HTR-8/SVneo (cell line): ENCODE data around the gene KNSTRN.

Experiments used
- DNase-seq: peaks from one replicate; pipeline ENCODE4 v3.0.0; 2011; ENCODE audit warnings: low spot score, mixed read lengths; ENCODE audit not compliant: insufficient read length
- FAIRE-seq: peaks from 2 replicates; lab custom pipeline; 2011; peaks lifted over from hg19 to GRCh38; lab: Jason Lieb, UNC

Gene KNSTRN

DNA sequence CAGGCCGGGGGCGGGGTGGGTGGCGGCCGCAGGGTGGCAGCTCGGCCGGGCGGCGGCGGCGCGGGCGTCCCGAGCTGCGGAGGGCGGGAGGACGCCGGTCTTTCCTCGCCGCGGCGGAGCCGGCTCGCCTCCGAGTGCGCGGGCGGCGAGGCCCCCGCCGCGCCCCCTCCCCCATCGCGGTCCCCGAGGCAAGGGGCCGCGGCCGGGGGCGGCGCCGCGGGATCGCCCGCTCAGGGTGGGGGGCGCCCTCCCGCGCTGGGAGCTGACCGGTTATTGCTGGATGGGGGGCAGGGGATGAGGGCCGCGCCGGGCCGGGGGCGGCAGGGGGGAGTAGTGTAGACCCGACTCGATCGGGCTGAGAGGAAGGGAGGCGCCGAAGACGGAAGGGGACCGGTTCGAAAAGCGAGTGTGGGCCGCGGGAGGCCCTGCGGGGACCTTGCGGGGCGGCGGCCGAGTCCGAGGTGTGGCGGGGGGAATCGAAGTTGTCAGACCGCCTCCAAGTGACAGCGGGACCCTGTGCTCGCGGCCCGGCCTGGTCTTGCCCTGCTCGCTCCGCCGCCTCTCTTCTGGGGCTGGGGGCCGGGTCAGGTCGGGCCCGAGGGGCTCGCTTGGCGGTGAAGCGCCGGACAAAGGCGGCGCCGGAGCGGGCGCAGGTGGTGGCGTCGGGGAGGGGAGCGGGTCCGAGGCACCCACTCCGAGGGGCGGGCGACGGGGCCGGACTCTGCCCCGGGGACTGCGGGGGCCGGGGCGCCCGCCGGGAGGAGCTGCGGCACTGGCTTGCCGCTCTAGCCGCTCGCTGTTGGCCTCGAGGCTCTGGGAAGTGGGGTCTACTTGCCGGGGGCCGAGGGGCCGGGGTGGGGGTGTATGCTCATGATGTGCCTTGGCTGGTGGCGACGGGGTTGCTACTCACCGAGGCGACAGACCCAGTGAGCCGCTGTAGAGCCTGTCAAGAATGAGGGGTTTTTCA, 59.3 kb downstream of the KNSTRN start:
- DNase-seq (no peak), FAIRE-seq (no peak)

DNA sequence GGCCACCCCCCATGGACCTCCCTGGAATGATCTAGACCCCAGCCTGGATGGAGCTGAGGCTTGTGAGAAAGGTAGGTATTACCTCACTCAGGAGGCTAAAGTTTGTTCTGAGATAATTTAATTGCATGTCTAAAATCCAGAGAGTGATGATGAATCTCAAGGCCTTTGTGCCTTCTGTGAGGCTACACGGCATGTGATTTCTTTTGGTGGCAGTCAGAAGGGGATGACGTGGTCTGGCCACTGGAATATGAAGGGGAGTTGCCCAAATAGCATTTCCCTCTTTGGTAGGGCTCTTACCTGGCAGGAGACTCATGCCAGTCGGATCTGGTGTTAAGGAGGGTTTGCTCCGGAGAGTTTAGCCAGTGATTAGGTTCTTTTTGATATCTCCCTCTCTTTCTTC, 60.7 kb downstream of the KNSTRN start:
- no peak for FAIRE-seq

GRCh38 chr15:40443846-40444245, 61.3 kb downstream of the KNSTRN start:
- FAIRE-seq: no peak
- DNase-seq: no peak

More for the DNA sequence above, 60.7 kb downstream of the KNSTRN start:
- DNase-seq: no peak
